Stimulated activated CD4-positive, alpha-beta T cell treated with anti-CD3 and anti-CD28 coated beads, Interleukin-4, amount 100 ng/mL, for 1 hour (primary cell): ENCODE data around the gene AHCYL1.
"Not testable (repeated sequence)": the region's sequence is repeated elsewhere in the genome, so short reads cannot be mapped to it uniquely, and the experiment has no call there.

Source experiments
- DNase-seq: peaks from one replicate; pipeline ENCODE4 v3.0.0-alpha.2; 2020

The AHCYL1 gene

DNA sequence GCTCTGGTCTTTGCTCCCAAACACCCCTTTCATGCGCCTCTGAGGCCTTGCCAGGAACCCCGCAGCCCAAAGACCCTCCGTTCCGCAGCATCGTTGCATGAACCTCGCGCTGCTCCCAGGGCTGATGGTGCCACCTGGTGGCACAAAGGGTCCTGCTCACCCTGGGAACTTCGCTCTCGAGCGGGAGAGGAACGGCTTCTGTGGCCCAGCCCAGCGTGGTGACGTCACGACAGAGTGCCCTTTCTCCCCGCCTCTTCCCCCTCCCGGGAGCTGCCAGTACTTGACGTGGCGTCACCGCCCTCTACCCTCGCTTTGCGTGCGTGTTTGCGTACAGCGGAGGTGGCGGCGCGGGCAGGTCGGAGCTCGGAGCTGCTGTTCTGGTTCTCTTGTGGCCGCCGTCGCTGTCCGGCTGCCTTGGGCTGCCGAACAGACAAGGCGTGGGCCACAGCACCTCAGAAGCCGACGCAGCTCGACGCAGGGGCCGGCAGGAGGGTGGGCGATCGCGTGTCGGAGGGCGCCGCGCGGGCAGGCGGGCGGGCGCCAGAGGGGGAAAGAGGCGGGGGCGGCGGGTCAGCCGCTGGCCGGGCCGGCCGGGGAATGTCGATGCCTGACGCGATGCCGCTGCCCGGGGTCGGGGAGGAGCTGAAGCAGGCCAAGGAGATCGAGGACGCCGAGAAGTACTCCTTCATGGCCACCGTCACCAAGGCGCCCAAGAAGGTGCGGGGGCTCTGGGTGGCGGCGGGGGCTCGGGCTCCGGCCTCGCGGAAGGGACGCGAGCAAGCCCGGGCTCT lies at the start of gene AHCYL1:
TSS of gene AHCYL1 (plus strand) at position 310 of the 791 bp plus-strand sequence. CDS start at position 598, 288 bp downstream.
- peak; percentile 99 for DNase-seq

DNA sequence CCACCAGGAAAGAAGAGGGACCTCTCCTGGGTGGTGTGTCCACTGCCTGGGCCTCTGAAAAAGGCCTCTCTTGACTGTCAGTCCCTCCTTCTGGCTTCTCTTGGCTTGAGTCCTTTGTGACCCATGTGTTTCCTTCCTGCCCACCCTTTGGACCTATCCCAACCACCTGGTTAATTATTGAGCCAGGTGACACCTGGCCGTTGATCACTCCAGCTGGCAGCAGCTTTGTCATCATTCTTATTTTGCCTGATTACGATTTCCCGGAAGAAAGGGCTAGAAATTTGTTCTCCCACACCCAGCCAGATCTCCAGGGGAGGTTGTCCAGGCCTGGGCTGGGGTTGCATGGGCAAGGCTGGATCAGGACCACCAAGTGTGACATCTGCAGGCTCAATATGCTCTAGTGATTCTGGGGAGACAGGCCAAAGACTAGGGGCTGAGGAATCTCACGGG lies 49.1 kb upstream of the AHCYL1 start:
- DNase-seq, result no peak

DNA sequence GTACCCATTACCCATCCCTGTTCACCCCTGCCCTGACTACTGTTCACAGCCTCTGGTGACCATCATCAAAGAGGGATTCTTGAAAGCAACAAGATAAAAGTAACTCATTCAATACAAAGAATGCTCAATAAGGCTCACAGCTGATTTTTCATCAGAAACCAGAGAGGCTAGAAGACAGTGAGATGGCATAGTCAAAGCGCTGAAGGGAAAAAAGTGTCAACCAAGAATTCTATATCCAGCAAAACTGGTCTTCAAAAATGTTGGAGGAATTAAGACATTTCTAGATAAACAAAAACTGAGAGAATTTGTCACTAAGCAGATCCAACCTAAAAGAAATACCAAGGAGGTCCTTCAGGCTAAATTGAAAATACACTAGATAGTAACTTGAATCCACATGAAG lies 46.8 kb upstream of the AHCYL1 start:
- DNase-seq, result no peak

DNA sequence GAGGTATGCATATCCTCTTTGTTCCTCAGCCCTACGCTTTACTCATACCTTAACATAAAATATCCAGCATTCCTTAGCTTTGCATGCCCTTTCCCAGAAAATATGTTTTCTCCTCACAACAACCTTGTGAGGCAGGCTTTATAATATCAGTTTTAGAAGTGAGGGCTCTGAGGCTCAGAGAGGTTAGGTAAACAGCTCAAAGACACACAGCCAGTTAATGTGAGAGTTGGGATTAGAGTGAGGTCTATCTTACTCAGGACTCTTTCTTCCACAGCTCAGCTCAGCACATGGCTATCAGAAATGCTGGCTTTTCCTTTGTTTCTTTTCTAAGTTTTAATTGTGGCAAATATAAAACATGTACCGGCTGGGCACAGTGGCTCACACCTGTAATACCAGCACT lies 46.0 kb upstream of the AHCYL1 start:
- DNase-seq, result no peak

DNA sequence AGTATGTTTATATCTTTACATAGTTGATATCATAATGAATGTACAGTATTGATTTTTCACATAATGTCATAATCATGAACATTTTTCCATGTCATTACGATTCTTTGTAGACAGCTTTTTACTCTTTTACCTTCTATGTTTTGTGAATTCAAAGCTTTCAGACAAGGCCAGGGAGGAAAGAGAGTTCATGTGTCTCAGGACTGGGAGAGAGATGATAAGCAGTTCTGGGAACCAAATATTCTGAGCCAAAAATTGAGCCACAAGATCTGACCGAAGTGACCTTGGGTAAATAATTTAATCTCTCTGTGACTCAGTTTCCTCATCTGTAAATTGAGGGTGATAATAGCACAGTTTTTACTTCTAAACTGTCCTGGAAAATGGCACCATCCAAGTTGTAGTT lies 42.1 kb upstream of the AHCYL1 start:
- DNase-seq, result no peak

DNA sequence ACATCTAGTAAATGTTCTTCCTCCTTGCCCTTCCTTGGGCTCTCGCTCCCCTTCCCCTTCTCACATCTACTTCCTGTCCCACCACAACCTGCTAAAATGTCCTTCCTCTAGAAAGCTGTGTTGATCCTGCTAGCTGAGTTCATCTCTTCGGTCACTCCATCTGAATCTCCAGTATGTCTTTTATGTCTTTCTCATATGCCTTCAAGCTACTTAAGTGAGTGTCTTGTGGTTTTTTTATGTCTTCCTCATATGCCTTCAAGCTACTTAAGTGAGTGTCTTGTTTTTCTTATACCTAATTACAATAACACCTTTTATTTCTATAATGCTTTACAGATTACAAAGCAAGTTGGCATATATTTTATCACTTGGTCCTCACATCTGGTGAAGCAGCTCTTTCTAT lies 40.0 kb upstream of the AHCYL1 start:
- DNase-seq, result no peak

DNA sequence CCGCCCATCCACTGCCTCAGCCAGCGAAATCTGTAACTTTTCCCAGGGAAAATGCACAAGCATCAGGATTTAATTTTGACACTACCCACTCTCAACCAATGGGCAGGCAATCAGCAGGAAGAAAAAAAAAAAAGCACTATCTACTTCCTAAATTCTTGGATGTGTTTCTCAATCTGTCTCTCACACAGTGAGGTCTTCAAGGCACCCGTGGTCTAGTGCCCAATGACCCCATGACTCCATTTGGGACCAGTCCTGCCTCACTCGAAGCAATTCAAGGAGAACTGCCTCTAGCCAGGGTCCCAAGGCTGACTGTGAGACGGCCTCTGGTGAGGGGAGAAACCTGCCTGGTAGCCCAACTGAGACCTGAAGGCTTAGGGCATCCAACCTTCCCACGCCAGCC lies 38.1 kb upstream of the AHCYL1 start:
- DNase-seq, result no peak

DNA sequence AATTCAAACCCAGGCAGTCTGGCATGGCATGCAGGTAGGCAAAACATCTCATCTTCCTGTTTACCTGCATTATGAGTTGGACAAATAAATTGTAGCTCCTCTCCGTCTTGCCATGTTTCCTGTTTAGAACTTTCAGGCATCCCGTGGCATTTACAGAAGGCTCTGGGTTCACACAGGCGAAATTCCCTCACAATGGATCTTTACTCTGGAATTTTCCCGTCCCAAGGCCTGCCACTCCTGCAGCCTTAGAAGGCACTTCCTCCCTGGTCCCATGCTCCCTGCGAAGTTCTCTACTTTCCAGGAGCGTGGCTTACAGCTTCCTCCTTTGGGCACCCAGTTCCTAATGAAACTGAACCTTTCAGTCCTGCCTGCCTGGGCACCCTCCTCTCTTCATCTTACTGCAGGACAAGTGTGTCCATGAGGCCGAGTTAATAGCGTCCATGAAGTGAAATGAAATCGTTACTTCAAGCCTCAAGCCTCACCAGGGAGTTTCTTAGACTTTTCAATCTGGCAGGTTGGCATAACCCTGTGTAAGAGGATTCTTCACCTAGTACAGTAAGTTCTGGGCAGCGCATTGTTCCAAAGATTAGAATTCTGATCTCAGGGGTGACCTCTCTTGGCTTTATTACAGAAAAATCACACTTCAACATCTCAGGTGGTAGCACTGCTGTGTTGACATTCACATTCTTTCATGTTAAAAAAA lies 36.8 kb upstream of the AHCYL1 start:
- no peak for DNase-seq

DNA sequence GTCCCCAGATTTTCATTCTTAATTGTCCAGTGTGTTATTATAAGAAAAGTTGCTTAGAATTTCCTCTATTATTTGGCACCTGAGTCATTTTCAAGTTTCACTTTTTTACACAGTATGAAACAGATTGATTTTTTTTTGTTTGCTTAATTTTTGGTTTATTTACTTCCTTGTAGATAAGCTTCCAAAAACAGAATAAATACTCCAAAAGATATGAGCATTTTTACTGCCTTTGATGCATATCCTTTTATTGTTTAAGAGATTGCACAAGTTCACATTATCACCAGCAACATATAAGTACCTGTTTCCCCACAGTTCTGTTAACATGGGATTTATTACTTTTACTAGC lies 36.3 kb upstream of the AHCYL1 start:
- DNase-seq, result no peak

DNA sequence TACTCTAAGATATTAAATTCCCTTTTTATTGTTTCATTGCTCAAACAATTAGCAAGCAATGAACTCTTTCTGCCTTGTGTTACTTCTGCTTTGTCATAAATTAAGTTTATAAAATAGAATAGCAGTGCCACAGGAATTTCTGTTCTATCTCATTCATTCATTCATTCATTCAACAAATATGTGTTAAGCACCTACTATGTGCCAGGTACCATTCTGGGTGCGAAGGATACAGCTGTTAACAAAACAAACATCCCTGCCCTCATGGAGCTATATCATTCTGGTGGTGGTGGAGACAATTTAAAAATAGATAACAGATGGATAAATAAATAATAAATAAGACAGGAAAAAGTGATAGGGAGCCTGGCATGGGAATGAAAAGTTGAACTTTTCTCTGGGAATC lies 34.5 kb upstream of the AHCYL1 start:
- DNase-seq, result no peak

DNA sequence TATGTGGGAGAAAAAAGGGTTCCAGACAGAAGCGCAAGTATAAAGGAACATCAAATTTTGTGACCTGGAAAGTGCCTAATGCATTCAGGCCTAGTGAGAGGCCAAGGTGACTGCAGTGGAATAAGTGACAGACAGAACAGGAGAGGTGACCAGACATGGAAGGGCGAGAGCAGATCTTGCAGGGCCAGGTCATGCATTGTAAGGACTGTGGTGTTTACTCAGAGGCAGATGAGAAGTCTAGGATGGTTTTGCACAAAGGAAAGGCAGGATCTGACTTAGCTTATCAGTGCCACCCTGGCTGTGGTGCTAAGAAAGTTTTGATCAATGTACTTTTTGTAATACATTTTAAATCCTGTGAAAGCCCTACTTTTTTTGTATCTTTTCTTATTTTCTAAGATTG lies 34.1 kb upstream of the AHCYL1 start:
- no peak for DNase-seq

DNA sequence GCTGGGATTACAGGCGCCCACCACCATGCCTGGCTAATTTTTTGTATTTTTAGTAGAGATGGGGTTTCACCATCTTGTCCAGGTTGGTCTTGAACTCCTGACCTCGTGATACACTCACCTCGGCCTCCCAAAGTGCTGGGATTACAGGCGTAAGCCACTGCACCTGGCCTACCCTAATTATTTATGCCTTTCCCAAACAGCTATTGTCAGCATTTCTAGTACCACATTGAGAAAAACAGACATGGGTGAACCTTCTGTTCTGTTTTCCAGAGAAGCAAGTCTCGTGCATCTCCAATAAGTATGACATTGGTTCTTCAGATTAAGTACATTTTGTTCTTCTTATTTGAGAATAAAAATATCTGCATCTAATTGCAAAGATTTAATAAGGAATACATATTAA lies 33.1 kb upstream of the AHCYL1 start:
- DNase-seq, result not testable (repeated sequence)

DNA sequence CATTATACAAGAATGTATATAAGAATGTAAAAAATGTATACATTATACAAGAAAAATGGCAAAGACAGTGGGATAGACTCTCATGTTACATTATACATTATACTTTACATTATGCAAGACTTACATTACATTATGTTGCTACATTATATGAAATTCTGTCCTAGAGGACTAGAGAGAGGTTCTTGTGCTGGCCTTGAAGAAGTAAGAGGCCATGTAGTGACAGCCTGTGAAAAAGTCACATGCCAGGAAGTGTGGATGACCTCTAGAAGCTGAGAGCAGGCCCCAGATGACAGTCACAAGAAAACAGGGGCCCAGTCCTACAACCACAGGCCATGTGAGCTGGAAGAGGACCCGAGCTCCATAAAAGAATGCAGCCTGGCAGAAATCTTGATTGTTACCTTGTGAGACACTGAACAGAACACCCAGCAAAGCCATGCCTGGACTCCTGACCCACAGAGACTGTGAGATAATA lies 30.5 kb upstream of the AHCYL1 start:
- DNase-seq, result no peak

DNA sequence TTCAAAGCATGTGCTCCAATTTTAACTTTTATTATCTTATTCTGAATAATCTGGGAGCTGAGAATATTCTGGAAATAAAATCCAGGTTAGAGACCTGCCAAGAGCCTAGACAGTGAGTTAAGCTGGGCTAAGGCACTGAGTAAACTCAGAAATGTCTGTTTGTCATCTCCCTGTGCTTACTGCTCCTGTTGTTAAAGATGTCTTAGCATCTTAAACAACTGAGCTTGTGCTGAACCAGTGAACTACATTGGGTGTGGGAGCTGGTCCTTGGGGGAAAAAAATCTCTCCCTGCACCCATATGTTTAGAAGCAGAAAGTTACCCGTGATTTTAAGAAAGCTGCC lies 25.0 kb upstream of the AHCYL1 start:
- no peak for DNase-seq

DNA sequence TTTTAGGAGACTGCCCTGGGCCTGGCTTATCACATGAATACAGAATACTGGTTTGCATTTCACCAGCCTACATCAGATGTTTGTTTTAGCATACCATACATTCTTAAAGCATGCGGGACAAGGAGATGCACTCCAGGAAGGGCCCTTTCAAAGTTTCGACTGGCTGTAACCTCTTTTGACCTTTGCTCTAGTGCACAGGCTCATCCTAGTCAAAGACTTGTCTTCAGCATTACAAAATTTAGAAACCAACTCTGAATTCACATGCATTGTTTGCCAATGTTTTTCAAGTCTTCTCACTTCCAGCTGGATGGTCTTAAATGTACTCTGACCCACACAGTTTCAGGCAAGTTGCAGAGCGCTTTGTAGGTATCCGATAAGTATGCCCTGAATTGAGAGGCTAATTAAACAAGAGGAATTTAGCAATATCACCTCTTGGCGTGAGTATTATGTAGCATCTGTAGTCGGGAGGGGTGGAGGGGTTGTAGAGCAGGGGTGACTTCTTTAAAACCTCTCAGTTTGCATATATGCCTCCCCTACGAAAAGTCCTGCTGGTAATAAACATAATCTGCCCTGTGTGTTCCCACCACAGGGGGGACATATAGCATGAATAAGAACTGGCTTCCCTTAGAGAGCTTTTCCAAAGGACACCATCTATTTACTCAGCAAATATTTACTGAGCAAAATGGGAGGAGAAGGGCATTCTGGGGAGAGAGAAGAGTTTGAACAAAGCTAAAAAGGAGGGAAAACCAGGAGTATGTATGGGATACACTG lies 24.4 kb upstream of the AHCYL1 start:
- no peak for DNase-seq

DNA sequence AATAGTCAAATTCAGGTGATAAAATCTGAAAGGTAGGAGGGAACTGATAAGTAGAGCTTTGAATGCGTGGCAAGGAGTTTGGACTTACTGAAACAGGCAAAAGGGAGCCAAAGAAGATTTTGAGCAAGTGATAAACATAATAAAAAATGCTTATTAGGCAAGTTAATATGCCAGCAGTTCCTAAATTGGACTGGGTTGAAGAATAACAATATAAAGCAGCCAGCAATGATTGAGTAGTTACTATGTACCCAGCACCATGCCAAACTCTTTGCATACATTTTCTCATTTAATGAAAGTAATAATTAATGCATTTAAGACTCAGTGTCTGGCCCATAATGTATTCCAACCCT lies 23.8 kb upstream of the AHCYL1 start:
- DNase-seq, result no peak

DNA sequence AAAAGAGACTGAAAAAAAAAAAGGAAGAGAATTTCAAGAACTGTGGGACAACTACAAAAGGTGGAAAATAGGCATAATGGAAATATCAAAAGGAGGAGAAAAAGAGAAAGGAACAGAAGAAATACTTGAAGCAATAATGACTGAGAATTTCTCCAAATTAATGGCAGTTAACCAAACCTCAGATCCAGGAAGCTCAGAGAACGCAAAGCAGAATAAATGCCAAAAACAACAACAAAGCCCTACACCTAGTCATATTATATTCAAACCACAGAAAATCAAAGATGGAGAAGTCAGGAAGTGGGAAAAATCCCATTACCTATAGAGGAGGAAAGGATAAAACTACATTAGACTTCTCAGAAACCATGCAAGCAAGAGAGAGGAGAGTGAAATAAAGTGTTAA lies 20.7 kb upstream of the AHCYL1 start:
- DNase-seq, result no peak

DNA sequence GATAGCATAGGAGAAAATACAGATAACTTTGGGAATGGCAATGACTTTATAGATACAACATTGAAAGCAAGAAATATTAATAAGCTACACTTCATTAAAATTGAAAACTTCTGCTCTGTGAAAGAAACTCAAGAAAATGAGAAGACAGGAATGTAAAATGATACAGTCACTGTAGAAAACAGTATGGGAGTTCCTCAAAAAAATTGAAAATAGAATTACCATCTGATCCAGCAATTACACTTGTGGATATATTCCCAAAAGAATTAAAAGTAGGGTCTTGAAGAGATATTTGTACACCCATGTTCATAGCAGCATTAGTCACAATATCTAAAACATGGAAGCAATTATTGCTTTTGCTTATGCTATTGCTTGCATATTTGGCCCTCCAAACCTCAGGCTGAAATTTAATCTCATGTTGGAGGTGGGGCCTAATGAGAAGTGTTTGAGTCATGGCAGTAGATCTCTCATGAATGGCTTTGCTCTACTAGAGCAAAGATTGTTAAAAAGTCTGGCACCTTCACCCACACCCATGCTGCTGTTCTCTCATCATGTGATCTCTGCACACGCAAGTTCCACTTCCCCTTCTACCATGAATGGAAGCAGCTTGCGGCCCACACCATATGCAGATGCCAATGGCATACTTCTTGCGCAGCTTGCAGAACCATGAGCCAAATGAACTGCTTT lies 15.3 kb upstream of the AHCYL1 start:
- no peak for DNase-seq

DNA sequence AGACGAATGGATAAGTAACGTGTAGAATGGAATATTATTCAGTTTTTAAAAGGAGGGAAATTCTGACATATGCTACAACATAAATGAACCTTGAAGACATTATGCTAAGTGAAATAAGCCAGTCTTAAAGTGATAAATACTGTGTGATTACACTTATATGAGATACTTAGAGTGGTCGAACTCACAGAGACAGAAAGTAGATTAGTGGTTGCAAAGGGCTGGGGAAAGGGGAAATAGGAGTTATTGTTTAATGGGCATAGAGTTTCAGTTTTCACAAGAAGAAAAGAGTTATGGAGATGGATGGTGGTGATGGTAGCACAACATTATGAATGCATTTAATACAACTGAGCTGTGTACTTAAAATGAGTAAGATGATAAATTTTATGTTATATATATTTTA lies 14.7 kb upstream of the AHCYL1 start:
- no peak for DNase-seq

DNA sequence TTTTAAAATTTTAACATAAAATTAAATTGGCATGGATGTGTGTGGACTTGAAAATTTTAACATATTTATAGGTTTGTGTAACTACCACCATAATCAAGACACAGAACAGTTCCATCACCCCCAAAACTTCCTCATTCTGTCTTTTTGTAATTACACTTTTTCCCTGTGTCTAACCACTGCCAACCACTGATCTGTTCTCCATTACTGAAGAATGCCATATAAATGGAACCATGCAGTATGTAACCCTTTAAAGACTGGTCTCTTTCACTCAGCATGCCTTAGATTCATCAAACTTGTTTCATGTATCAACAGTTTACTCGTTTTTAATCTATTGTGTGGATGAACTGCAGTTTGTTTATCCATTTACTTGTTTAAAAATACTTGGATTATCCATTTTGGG lies 13.0 kb upstream of the AHCYL1 start:
- no peak for DNase-seq

DNA sequence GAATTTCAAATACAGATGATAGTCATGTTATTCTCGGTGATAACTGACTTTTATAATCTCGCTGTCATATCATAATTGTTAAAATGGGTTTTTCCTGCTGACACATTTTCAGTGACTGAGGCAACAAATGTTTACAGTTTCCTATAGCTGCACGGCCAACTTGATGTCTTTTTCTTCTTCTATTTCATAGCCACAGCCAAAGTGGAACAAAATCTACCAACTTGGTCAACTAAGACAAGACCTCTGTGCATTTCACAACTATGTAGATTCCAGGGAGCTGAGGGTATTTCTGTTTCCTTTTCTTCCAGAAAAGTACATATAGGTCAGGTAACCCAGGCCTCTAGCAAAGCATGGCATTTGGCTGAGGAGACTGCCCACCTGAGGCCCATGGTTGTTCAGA lies 10.4 kb upstream of the AHCYL1 start:
- no peak for DNase-seq

DNA sequence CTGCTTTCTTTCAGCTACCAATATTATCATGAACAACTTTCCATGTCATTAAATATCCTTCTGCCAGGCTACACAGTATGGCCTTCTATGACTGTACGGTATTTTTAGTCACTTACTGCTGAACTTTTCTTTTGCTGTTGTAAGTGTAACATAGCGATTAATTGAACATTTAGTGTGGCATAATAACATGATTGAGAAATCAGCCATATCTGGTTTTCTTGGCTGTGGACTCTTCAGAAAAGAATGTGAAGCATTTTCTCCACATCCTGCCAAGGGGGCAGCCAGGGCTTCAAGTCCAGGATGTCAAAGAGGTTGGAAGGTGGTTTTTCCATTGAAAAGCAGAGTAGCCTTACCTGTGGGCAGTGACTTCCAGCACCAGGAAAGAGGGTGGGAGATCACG lies 8.8 kb upstream of the AHCYL1 start:
- no peak for DNase-seq

DNA sequence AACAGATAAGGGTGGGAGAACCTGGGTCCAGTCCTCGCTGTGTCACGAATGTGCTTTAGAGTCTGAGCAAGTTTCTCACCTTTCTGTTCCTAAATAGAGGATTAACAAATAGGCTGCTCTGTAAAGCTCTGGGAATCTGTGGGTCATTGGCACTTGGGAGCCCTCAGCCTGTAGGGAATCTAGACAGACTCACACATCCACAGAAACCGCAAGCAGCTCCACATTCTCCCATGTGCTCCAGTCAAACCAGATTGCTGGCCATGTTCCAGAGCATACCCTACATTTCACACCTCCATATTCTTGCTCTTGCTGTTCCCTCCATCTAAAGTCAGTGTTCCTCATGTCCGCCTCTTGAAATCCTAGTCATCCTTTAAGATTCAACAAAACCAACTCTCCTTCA lies 7.8 kb upstream of the AHCYL1 start:
- no peak for DNase-seq
